Uterus (tissue), 4 donors: Measurements from ENCODE around the gene HPSE2. TPM values are rescaled to one million over a fixed set of nuclear protein-coding genes. Genes with fewer than 3 reads are reported as not detected.

Experiments used
- DNase-seq, 2 donors: peaks; one replicate each; pipeline ENCODE4 v3.0.0-alpha.2; 2019 to 2020
- H3K27ac ChIP-seq, 2 donors: fragments of 200-600 bp; sonication (generic); 1 replicate in 1 of 2; 2 replicates in 1 of 2; pipeline ENCODE4 v1.5.1; 2016 to 2018
- H3K27me3 ChIP-seq, 2 donors: fragments of 200-600 bp; sonication (generic); one replicate each; pipeline ENCODE4 v1.5.1; 2018 to 2019; ENCODE audit warnings: control low read depth in 1 of 2
- H3K36me3 ChIP-seq, 2 donors: fragments of 200-600 bp; sonication (generic); one replicate each; pipeline ENCODE4 v1.5.1; 2019; ENCODE audit warnings: control low read depth in 1 of 2
- H3K4me1 ChIP-seq, 2 donors: fragments of 200-600 bp; sonication (generic); one replicate each; pipeline ENCODE4 v1.5.1; 2018 to 2019; ENCODE audit warnings: control low read depth in 1 of 2
- H3K4me3 ChIP-seq, 2 donors: fragments of 200-600 bp; sonication (generic); 1 replicate in 1 of 2; 2 replicates in 1 of 2; pipeline ENCODE4 v1.5.1; 2018 to 2019; ENCODE audit warnings: mild to moderate bottlenecking in 1 of 2
- H3K9me3 ChIP-seq, 2 donors: fragments of 200-600 bp; sonication (generic); one replicate each; pipeline ENCODE4 v1.5.1; 2019; ENCODE audit warnings: control low read depth in 1 of 2
- POLR2A ChIP-seq, 2 donors: fragments of 450-650 bp; IDR thresholded peaks; one replicate each; pipeline ENCODE4 v1.6.1; 2016; ENCODE audit warnings: antibody characterized with exemption in 2 of 2, mild to moderate bottlenecking in 1 of 2, moderate library complexity in 1 of 2
- intact Hi-C: fragments of 100-400 bp; cut with DNase I; formaldehyde crosslinking; loops from one replicate; pipeline ENCODE4 v1.15.1; 2023; ENCODE audit warnings: low total_unique reads
- total RNA-seq, 4 donors: library from RNA; depleted of rRNA in 3 of 4; stranded (reverse); fragments of >200 nt in 3 of 4; gene quantifications; one replicate each; pipeline versions ENCODE4 v1.1.0 to v1.2.4, GENCODE V29; 2014 to 2023
- TF ChIP-seq, protein P1 (sequence below), 4 experiments: fragments of 200-600 bp in 2 of 4; fragments of 450-650 bp in 2 of 4; sonication (generic) in 2 of 4; IDR thresholded peaks; one replicate each; pipeline ENCODE4 v1.5.1; 2016 to 2019; ENCODE audit warnings: antibody characterized with exemption in 4 of 4, mild to moderate bottlenecking in 2 of 4, moderate library complexity in 1 of 4
- donor health status: DM: yes; HTN: yes; CAD: no.

HPSE2 gene
- total RNA-seq, 4 donors from 2014 or later: 7.0 to 13.6 (median 7.7) TPM; not detected in 1

DNA sequence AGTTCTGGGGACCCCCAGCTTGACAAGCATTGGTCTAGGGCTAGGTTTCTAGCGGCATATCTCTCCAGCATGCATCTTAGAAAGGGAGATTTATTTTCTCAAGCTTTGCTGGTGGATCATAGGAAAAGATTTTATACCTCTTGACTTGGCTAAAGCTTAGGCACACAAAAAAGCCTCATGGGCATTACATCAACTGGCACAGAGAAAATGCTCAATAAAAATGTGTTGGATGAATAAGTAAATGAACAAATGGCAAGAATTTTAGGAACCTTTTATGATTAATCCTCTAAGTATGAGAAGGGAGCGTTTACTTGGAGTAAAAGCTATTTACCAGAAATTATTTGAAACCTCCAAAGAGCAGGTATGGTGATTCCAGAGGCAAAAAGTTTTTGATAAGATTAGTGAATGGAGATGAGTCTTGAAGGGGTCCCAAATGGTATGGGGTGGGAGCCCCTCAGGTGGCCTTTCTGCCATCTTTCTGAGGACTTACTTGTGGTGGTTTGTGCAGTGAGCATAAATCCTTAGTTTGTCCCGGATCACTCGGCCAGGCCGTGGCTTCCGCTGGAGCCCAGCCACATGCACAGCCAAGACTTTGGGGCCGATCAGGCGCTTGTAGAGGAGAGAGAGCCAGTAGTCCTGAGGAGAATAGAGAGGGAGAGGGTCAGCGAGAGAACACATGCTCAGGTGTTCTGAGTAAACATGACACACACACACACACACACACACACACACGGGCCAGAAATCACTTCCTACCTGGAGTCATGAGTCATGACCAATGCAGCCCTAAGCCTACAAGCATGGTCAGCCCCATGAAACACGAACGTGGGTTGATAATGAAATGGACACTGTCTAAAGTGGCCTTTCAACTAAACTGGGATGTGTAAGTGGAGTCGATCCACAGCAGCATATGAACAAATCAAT lies 745.8 kb downstream of the HPSE2 start:
- Histone ChIP-seq H3K27ac (no peak overlapping the region), H3K9me3 (no peaks in the 10 kb centered on the region), H3K4me1 (no peaks in the 10 kb centered on the region), H3K36me3 (no peaks in the 10 kb centered on the region), H3K27me3 (no peaks in the 10 kb centered on the region), H3K4me3 (no peak overlapping the region)
- DNase-seq: no peak
- intact Hi-C loops: no loop called here
- TF ChIP-seq, protein P1, sequence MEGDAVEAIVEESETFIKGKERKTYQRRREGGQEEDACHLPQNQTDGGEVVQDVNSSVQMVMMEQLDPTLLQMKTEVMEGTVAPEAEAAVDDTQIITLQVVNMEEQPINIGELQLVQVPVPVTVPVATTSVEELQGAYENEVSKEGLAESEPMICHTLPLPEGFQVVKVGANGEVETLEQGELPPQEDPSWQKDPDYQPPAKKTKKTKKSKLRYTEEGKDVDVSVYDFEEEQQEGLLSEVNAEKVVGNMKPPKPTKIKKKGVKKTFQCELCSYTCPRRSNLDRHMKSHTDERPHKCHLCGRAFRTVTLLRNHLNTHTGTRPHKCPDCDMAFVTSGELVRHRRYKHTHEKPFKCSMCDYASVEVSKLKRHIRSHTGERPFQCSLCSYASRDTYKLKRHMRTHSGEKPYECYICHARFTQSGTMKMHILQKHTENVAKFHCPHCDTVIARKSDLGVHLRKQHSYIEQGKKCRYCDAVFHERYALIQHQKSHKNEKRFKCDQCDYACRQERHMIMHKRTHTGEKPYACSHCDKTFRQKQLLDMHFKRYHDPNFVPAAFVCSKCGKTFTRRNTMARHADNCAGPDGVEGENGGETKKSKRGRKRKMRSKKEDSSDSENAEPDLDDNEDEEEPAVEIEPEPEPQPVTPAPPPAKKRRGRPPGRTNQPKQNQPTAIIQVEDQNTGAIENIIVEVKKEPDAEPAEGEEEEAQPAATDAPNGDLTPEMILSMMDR (IDR thresholded peaks at IDR 0.05): no peak
- no peak for TF ChIP-seq POLR2A (IDR thresholded peaks at IDR 0.05)

DNA sequence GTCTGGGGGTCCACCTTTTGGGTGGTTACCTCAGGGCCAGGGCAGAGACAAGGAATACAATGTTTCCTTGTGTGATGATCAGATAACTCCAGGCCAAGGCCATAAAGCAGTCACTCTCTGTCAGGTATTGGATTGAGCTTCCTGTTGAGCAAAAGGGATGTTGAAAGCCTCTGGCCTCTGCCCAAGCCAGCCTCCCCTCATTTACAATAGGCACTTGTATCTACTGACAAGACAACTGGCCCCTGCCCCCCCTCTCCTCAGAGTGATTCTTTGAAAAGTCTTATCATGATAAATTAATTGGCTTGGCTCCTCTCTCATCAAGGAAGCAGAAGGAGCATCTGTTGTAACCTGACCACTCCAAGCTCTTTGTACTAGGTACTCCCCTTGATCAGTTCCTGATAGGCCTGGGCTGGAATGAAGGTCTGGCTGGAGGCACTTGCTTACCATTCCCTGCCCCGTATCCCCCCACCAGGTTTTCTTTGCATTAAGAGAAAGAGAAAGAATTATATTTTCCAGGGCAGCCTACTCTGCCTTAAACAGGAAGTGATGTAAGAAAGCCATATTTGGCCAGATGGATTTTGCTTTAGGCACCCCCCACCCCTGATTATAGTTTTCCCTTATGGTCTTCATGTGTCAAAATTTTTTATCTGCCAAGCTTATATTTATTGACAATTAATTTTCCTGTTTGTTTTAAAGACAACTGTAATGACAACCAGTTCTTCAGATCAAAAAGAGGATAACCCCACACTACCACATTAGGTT lies 746.8 kb downstream of the HPSE2 start:
- DNase-seq: peak; percentile 41 to 61

DNA sequence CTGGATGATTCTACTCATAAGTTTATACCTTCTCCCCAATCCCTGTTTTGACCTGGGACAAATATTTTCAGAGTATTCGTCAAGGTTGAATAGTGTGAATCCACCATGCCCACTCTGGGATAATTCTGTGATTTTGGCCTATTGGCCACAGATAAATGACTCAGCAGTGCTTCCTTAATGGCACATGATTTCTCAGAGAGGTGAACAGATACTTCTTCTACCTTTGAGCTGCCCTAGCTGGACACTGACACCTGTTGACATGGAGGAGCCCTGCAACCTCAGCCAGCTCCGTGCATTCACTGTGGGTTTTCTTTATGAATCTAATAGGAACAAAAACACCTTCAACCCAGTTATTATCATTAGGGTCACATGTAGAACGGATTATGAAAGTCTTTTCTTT lies 748.0 kb downstream of the HPSE2 start:
- no peak for DNase-seq
- no peak overlapping the region for H3K4me3 ChIP-seq
- TF ChIP-seq, protein P1 (IDR thresholded peaks at IDR 0.05): no peak
- TF ChIP-seq POLR2A (IDR thresholded peaks at IDR 0.05): no peak
- H3K9me3 ChIP-seq: no peaks in the 10 kb centered on the region
- no peaks in the 10 kb centered on the region for H3K4me1 ChIP-seq
- intact Hi-C loops: no loop called here
- H3K27me3 ChIP-seq: no peaks in the 10 kb centered on the region
- no peaks in the 10 kb centered on the region for H3K36me3 ChIP-seq
- no peak overlapping the region for H3K27ac ChIP-seq

More for the DNA sequence above, 746.8 kb downstream of the HPSE2 start:
- no peaks in the 10 kb centered on the region for H3K4me1 ChIP-seq
- H3K4me3 ChIP-seq: no peak overlapping the region
- intact Hi-C loops: no loop called here
- H3K36me3 ChIP-seq: no peaks in the 10 kb centered on the region
- TF ChIP-seq, protein P1 (IDR thresholded peaks at IDR 0.05): no peak
- no peak for TF ChIP-seq POLR2A (IDR thresholded peaks at IDR 0.05)
- H3K27ac ChIP-seq: no peak overlapping the region
- H3K9me3 ChIP-seq: no peaks in the 10 kb centered on the region
- H3K27me3 ChIP-seq: no peaks in the 10 kb centered on the region

DNA sequence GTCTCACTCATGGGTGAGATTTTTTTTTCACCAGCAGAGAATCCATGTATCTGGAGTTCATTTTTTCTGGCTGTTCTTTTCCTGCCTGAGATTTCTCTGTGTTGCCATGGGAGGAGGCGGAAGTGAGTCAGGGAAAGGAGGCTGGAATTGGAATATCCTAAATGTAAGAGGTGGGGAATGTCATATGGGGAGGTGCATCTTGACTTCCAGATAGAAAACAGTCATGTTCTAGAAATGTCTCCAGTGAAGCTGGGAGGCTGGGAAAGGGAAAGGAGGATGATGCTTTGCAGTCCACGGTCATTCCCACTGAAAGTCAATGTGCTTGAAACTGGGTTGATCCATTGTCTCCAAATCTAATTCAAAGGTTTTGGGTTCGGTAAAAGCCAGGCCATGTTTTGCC lies 749.2 kb downstream of the HPSE2 start:
- Histone ChIP-seq H3K4me1 (no peaks in the 10 kb centered on the region), H3K4me3 (no peak overlapping the region), H3K27ac (peak overlapping the region; percentile 27 to 39), H3K9me3 (no peaks in the 10 kb centered on the region), H3K36me3 (no peaks in the 10 kb centered on the region), H3K27me3 (no peaks in the 10 kb centered on the region)
- intact Hi-C loops: no loop called here
- peak in 1 of 2 donors; percentile 16 for DNase-seq
- TF ChIP-seq, protein P1 (IDR thresholded peaks at IDR 0.05): no peak
- TF ChIP-seq POLR2A (IDR thresholded peaks at IDR 0.05): no peak

DNA sequence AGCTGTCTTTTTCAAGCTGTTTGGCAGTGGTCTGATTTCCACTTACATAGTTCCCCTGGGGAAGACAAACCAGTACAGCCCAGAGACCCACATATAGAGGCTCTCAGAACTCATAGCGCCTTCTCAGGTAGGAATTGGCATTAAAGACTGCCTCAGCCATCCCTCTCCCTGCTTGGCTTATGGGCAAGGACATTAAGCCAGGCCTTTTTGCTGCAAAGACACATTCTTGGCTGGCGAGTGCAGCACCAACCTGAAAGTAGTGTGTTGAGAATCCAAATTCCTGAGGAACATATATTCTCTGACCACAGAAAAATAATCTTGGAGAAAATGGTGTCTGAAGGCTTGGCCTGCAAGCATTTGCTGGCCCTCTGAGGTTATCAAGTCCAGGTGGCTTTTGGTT lies 749.7 kb downstream of the HPSE2 start:
- no peak for DNase-seq
- H3K9me3 ChIP-seq: no peaks in the 10 kb centered on the region
- no peak overlapping the region for H3K4me3 ChIP-seq
- H3K27me3 ChIP-seq: no peaks in the 10 kb centered on the region
- no peaks in the 10 kb centered on the region for H3K4me1 ChIP-seq
- H3K36me3 ChIP-seq: no peaks in the 10 kb centered on the region
- TF ChIP-seq POLR2A (IDR thresholded peaks at IDR 0.05): no peak
- TF ChIP-seq, protein P1 (IDR thresholded peaks at IDR 0.05): no peak
- peak overlapping the region; percentile 27 to 39 for H3K27ac ChIP-seq
- intact Hi-C loops: no loop called here
